Measurements from ENCODE around the gene DCTPP1. TPM values are rescaled to one million over a fixed set of nuclear protein-coding genes. Genes with fewer than 3 reads are reported as not detected.
A peak's percentile ranks its signal among the peaks of the same experiment; 100 is the strongest.

DCTPP1 gene
- polyA plus RNA-seq, 3 donors from 2014 or later: 64.5 to 101 (median 73.3) TPM

DNA sequence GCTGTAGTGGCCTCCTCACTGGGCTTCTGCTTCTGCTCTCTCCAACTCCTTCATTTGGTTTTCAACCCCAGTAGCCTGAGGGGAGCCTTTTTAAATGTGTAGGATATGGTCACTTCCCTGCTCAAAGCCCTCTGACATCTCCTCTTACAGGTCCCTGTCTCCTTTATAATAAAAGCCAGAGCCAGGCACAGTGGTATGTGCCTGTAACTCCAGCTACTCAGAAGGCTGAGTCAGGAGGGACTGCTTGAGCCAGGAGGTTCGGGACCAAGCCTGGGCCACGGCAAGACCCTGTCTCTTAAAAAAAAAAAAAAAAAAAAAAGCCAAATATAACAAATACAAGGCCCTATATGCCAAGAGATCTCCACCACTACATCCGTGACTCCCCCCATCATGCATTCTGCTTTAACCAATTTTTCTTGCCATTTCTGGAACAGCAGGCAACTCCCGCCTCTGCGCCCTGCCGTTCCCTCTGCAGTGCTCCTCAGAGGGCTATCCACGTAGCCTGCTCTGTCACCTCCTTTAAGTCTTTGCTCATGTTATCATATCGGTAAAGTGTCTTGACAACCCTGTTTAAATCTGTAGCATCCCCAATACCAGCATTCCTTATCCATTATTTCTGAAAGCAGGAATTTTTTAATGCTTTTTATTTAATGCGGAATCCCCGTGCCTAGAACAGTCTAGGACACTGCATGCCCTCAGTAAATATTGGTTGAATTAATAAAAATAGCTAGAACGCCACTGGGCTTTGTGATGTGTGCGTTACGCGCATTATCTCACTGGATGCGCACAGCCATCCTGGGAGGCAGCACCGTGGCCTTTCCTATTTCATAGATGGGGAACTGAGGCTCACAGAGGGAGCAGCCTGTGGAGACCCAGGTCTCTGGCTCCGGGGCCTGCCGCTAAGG is 13.0 kb downstream of the DCTPP1 start:
- peaks cover 0 to 4% (median 3%) of the 10 kb centered on the region in 3 donors for H3K27me3 Mint-ChIP-seq (ENCODE audit: low read depth in 3 of 3)
- H3K4me3 Mint-ChIP-seq: peak overlapping the region; percentile 59 to 71 (median 68)
- H3K27ac Mint-ChIP-seq: peak overlapping the region; percentile 34 to 87 (median 68)
- H3K9me3 Mint-ChIP-seq: no peaks in the 10 kb centered on the region
- DNase-seq: no peak
- H3K4me1 Mint-ChIP-seq: peaks cover 12 to 13% of the 10 kb centered on the region in 2 donors
- H3K36me3 Mint-ChIP-seq: peaks cover 0 to 13% (median 11%) of the 10 kb centered on the region in 3 donors

DNA sequence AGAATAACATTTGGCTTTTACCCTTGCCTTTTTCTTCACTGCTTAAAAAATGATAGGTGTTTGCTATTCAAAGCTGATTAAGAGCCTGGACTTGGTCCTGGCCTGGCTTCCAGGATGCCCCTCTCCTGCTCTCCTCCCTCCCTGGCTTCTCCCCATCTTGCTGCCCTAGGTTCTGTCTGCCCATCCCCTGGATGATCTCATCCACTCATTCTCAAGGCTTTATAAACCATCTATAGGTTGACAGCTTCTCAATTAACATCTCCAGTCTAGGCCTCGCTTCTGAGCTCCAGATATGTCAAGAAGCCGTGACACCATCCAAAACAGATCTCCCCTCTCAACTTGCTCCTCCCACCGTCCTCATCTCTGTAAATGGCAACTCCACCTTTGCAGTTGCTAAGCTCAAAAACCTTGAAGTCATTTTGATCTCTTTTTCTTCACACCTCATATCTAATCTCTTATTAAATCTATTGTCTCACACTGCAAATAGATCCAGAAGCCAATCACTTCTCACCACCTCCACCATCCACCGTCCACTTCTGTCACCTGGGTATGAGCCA is 13.7 kb downstream of the DCTPP1 start:
- H3K4me3 Mint-ChIP-seq: peak overlapping the region in 2 of 5 donors; percentile 28 to 69

DNA sequence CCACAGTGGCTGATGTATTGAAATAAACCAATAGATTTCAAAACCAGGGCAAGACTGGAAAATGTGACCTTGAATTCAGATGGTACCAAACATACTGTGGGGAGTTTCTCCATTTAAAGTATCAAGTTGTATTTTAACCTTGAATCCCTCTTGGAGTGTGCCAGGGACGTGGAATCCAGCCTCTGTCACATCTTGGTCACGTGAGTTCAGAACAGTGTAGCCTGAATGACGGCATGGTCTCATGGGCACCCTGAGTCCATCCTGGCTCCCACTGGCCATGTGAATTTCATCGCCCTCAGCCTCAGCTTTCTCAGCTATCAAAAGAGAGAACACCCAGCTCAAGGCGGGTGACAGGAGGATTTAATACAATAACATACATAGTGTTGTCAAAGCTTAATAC is 15.7 kb downstream of the DCTPP1 start:
- no peak overlapping the region for H3K27ac Mint-ChIP-seq
- peaks cover 0 to 5% (median 3%) of the 10 kb centered on the region in 3 donors for H3K27me3 Mint-ChIP-seq (ENCODE audit: low read depth in 3 of 3)
- no peaks in the 10 kb centered on the region for H3K9me3 Mint-ChIP-seq
- H3K36me3 Mint-ChIP-seq: peaks cover 0 to 7% (median 3%) of the 10 kb centered on the region in 3 donors
- no peak for DNase-seq
- peaks cover 19% of the 10 kb centered on the region in 2 donors for H3K4me1 Mint-ChIP-seq
- no peak overlapping the region for H3K4me3 Mint-ChIP-seq

More for the DNA sequence above, 13.7 kb downstream of the DCTPP1 start:
- Mint-ChIP-seq H3K9me3 (no peaks in the 10 kb centered on the region), H3K27ac (peak overlapping the region in 4 of 6 donors; percentile 23 to 64 (median 42)), H3K36me3 (peaks cover 0 to 11% (median 9%) of the 10 kb centered on the region in 3 donors), H3K27me3 (ENCODE audit: low read depth in 3 of 3) (peaks cover 0 to 6% (median 3%) of the 10 kb centered on the region in 3 donors), H3K4me1 (peaks cover 12 to 13% of the 10 kb centered on the region in 2 donors)
- DNase-seq: no peak

DNA sequence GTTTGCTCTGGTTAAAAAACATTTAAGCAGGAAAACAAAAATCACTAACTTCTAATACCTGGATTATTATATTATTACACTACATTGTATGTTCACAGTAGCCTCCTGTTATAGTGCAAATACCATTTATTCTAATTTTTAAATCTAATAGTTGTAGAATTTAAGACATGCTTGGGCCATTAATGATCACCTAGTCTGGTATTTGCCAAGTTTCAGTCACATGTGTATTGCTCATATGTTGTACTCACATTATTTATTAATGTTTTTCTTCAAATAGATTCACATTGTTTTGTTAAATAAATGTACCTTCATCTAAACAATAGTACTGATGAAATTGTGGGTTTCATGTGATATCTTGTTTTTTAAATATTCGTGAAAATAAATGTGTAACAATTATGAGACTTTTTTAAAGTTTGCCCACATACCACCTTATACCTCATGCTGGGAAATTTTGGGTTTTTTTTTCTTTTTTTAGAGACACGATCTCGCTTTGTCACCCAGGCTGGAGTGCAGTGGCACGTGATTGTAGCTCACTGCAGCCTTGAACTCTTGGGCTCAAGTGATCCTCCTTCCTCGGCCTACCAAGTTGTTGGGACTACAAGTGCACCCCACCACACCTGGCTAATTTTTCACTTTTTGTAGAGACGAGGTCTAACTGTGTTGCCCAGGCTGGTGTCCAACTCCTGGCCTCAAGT is 16.6 kb downstream of the DCTPP1 start:
- no peak overlapping the region for H3K27ac Mint-ChIP-seq

DNA sequence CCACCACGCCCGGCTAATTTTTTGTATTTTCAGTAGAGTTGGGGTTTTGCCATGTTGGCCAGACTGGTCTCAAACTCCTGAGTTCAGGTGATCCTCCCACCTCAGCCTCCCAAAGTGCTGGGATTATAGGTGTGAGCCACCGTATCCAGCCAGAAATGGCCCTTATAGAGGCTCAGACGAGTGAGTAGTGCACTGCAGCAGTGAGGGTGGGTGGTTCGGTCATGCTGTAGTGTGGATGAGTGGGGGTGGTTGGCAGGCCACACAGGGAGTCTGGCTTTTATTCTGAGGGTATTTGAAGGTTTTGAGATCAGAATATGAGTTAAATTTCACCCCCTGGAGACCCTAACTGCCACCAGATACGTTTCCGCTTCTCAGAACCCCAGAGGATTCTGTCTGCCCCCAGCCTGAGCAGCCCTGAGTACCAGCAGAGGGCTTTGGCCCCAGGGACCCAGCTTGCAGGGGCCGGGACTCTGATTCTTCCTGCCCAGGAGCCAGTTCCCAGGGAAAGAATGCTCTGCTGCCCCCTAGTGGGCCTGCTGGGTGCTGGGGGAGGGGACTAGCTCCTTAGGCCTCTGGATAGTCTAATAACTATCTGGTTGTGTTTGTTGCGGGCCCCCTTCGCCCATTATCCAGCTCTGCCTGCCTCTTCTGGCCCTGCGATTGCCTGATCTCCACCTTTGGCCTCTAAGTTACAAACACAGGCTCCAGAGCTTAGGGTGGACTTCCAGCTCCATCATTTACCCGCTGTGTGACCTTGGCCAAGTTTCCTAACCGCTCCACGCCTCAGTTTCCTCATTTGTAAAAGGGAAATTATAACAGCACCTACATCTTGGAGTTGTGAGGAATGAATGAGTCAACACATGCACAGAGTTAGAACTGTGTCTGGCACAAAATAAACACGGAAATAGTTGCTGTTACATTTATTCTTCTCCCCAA is 20.4 kb downstream of the DCTPP1 start:
- peaks cover 21 to 22% of the 10 kb centered on the region in 2 donors for H3K4me1 Mint-ChIP-seq
- H3K27me3 Mint-ChIP-seq (ENCODE audit: low read depth in 3 of 3): peaks cover 0 to 7% (median 0%) of the 10 kb centered on the region in 3 donors
- H3K9me3 Mint-ChIP-seq: no peaks in the 10 kb centered on the region
- peak overlapping the region in 4 of 5 donors; percentile 41 to 59 (median 57) for H3K4me3 Mint-ChIP-seq
- H3K27ac Mint-ChIP-seq: peak overlapping the region in 2 of 6 donors; percentile 67 to 71
- peak; percentile 87 to 91 (median 88) for DNase-seq
- H3K36me3 Mint-ChIP-seq: peaks cover 0 to 3% (median 0%) of the 10 kb centered on the region in 3 donors

More for the DNA sequence above, 16.6 kb downstream of the DCTPP1 start:
- DNase-seq: no peak
- no peaks in the 10 kb centered on the region for H3K9me3 Mint-ChIP-seq
- no peak overlapping the region for H3K4me3 Mint-ChIP-seq
- peaks cover 18 to 20% of the 10 kb centered on the region in 2 donors for H3K4me1 Mint-ChIP-seq
- H3K36me3 Mint-ChIP-seq: peaks cover 0 to 7% (median 3%) of the 10 kb centered on the region in 3 donors
- peaks cover 0 to 5% (median 0%) of the 10 kb centered on the region in 3 donors for H3K27me3 Mint-ChIP-seq (ENCODE audit: low read depth in 3 of 3)

DNA sequence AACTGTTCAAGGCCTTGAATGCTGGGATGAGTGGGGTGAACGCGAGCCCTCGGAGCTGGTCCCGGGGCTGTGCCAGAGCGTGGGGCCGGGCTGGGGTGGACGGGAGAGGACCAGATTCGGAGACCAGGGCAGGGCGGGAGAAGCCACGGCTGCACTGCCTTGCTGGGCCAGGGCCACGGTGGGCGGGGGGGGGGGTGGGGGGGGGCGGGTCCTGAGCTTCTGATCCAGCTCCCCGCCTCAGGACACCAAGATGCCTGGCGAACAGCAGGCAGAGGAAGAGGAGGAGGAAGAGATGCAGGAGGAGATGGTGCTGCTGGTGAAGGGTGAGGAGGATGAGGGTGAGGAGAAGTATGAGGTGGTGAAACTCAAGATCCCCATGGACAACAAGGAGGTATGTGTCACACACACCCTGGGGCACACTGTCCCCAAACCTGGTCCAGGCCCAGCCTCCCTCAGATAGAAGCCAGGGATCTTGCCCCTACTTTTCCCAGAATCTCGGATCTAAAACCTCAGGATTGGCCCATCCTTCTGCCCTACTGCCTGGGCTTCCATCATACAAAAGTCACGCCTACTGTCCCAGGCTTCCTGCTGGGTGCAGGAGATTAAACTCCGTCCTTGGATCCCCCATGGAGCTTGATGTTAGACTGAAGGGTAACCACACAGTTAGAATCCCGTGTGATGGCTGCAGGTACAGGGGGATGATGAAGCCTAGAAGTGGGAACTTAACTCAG is 21.9 kb downstream of the DCTPP1 start:
- peaks cover 0 to 3% (median 0%) of the 10 kb centered on the region in 3 donors for H3K36me3 Mint-ChIP-seq
- peak overlapping the region; percentile 8 to 69 (median 52) for H3K27ac Mint-ChIP-seq
- H3K9me3 Mint-ChIP-seq: no peaks in the 10 kb centered on the region
- DNase-seq: no peak
- H3K27me3 Mint-ChIP-seq (ENCODE audit: low read depth in 3 of 3): peaks cover 0 to 9% (median 0%) of the 10 kb centered on the region in 3 donors
- H3K4me1 Mint-ChIP-seq: peaks cover 21 to 22% of the 10 kb centered on the region in 2 donors
- H3K4me3 Mint-ChIP-seq: peak overlapping the region; percentile 66 to 83 (median 70)

DNA sequence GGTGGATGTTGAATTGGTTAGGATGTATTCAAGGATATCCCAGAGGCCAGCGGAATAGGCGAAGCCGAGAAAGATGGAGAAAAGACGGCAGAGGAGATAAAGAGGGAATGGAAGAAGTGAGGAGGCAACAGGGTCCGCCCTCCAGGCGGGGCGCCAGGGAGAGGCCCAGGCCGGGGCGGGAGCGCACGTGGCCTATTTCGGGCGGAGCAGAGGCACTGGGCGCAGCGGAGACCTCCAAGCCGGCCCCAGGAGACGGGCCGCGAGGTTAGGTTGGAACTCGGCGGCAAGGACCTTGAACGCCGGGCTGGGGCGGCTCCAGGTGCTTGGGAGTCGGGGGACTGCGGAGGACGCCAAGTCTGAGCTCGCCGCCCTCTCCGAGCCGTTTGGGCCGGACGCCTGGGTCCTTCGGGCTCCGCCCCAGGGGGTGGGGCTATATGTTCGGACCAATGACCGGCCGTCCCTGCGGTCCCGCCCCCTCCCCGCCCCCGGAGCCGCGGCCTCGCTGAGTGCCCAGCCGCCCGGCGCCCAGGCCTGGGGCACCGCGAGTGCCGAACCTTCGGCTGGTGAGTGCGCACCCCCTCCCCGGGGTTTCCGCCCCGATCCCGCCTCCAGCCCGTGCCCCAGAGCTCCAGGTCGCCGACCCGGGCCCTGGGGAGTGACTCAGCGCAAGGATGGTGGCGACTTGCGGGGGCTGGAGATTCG is 22.6 kb downstream of the DCTPP1 start, which contains the start of gene ZNF771:
Gene ZNF771 (plus strand): TSS at position 505 of the 702 bp plus-strand sequence. CDS start 448 bp downstream, outside the sequence.
- Mint-ChIP-seq H3K9me3 (no peaks in the 10 kb centered on the region), H3K36me3 (peaks cover 0 to 3% (median 0%) of the 10 kb centered on the region in 3 donors), H3K4me1 (peaks cover 21 to 22% of the 10 kb centered on the region in 2 donors), H3K27ac (peak within 1 kb of the TSS; percentile 76 to 94 (median 92)), H3K27me3 (ENCODE audit: low read depth in 3 of 3) (peaks cover 0 to 12% (median 0%) of the 10 kb centered on the region in 3 donors), H3K4me3 (peak within 1 kb of the TSS; percentile 90 to 99 (median 97))
- peak; percentile 85 to 89 (median 87) for DNase-seq

DNA sequence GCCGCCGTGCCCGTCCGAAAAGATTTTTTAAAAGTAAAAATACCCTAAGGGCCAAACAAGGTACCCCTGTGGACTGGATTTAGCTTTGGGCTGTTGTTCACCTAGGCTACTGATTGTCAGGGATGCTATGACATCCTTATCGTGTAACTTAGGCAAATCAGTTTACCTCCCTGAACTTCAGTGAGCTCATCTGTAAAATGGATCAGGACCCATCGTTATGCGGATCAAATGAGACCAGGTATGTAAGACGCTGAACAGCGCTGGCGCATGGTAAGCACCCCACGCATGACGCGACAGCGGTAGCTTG is 23.1 kb downstream of the DCTPP1 start:
- H3K27ac Mint-ChIP-seq: peak overlapping the region; percentile 76 to 94 (median 92)
- peaks cover 0 to 12% (median 0%) of the 10 kb centered on the region in 3 donors for H3K27me3 Mint-ChIP-seq (ENCODE audit: low read depth in 3 of 3)

DNA sequence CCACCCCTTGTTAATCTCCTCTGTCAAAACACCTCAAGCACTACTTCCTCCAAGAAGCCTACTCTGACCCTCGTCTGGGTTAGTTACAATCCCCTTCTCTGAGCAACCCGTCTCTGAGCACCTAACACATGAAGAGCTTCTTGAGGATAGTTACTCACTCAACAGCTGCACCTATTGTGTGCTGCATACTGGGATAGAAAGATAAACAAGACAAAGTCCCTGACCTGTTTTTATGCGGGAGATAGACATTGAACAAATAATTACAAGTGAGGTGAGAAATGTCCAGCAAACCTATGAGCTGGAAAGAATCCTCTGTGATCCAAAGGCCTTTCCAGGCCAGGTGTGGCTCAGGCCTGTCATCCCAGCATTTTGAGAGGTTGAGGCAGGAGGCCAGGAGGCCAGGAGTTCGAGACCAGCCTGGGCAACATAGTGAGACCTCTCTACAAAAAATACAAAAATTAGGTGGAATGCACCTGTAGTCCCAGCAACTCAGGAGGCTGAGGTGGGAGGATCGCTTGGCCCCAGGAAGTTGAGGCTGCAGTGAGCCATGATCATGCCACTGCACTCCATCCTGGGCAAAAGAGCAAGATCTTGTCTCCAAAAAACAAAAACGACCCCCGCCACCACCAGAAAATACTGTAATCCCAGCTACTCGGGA is 27.9 kb downstream of the DCTPP1 start:
- peak overlapping the region; percentile 63 to 91 (median 85) for H3K4me3 Mint-ChIP-seq
- H3K4me1 Mint-ChIP-seq: peaks cover 42 to 43% of the 10 kb centered on the region in 2 donors
- no peaks in the 10 kb centered on the region for H3K9me3 Mint-ChIP-seq
- no peak for DNase-seq
- peaks cover 8 to 29% (median 13%) of the 10 kb centered on the region in 3 donors for H3K27me3 Mint-ChIP-seq (ENCODE audit: low read depth in 3 of 3)
- no peaks in the 10 kb centered on the region for H3K36me3 Mint-ChIP-seq
- H3K27ac Mint-ChIP-seq: peak overlapping the region in 2 of 6 donors; percentile 40 to 71

More for the DNA sequence above, 23.1 kb downstream of the DCTPP1 start:
- Mint-ChIP-seq H3K4me3 (peak overlapping the region; percentile 90 to 99 (median 97)), H3K4me1 (peaks cover 22 to 24% of the 10 kb centered on the region in 2 donors), H3K36me3 (no peaks in the 10 kb centered on the region), H3K9me3 (no peaks in the 10 kb centered on the region)
- DNase-seq: no peak

DNA sequence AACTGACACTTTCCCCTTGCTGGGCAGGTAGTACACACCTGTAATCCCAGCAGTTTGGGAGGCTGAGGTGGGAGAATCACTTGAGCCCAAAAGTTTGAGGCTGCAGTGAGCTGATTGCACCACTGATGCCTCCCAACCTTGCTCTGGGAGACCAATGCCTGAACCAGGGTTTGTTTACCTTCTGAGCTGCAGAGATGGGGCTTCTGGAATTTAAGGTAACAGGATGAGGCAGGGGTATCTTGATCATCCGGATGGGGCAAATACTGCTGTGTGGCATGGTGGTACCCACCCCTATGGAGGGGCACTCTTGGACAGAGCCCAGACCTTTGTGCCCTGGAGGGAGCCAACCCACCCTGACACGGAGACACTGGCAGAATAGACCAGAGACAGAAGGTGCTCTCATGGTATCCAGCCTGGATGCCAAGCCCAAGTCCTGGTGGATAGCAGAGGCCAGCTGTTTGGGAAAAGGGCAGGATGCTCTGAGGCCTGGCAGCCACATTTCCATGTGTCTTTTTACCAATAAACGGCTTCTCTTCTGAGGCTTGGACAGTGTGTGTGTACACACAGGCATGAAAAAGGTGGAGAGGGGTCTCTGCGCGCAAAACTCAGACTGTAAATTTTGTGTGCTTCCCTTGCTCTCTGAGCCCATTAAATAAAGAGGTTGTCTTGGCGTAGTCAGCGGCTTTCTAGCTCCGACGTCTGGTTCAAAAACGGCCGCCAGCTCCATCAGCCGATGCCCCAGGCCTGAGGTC is 30.2 kb downstream of the DCTPP1 start:
- Mint-ChIP-seq H3K36me3 (no peaks in the 10 kb centered on the region), H3K4me3 (peak overlapping the region; percentile 85 to 91 (median 89)), H3K4me1 (peaks cover 56 to 57% of the 10 kb centered on the region in 2 donors), H3K27ac (peak overlapping the region; percentile 73 to 90 (median 80)), H3K9me3 (no peaks in the 10 kb centered on the region), H3K27me3 (ENCODE audit: low read depth in 3 of 3) (peaks cover 12 to 26% (median 13%) of the 10 kb centered on the region in 3 donors)
- DNase-seq: no peak
